Dermis blood vessel endothelial cell (primary cell): ENCODE data around the gene SLC25A3. TPM values are rescaled to one million over a fixed set of nuclear protein-coding genes. Genes with fewer than 3 reads are reported as not detected.
"Not testable (repeated sequence)": the region's sequence is repeated elsewhere in the genome, so short reads cannot be mapped to it uniquely, and the experiment has no call there.

Source experiments
- DNase-seq: peaks from one replicate; pipeline ENCODE4 v3.0.0; 2010
- total RNA-seq: library from RNA; depleted of rRNA; stranded (reverse); fragments of >200 nt; gene quantifications from 2 replicates; pipeline ENCODE4 v1.2.3, GENCODE V29; 2014

Gene SLC25A3
- total RNA-seq = 657 and 845 TPM in 2 replicates

DNA sequence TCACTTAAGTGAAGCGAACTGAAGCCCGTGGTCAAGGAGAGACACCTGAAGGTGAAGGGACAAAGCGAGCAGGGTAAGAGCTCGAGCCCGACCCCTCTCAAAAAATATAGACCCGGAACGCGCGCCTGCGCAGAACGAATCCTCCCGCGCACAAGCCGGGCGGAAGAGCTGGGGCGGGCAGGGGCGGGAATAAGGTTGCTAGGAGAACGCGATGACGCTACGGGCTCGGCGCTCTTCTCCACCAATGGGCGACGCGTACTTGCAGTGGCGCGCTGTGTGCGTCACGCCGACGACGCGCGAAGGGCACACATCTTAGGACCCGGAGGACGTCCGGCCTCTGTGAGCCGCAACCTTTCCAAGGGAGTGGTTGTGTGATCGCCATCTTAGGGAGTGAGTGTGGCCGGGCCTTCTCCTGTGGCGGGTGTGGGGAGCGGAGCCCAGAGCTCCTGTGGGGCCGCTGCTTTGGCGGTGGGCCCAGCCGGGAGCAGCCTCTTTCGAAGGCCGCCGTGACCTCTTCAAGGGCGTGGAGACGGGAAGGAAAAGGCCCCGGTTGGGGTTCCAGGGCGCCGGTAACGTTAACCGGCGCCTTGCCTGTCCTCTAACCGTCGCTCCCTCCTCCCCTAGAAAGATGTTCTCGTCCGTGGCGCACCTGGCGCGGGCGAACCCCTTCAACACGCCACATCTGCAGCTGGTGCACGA lies at the start of gene SLC25A3:
SLC25A3 (plus strand) TSS at position 336 of the 699 bp plus-strand sequence; CDS start at position 629, 293 bp downstream.
- peak; percentile 99 for DNase-seq

DNA sequence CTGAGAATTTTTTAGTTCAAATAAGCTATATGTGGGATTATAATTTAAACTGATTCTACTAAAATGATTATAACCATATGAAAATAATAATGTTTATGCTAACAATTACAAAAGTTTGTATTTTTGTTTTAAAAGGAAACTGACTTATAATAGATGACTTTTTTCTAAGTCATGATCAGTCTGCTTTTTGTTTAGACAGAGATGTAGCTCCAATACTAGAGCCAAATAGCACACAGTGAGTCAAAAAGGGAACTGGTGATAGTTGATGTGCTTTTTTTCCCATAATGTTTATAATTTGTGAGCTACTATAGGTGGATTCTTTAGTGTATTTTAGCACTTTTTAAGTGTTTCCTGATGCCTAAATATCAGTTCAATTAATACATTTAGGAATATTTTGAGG lies 49.8 kb upstream of the SLC25A3 start:
- DNase-seq = no peak

DNA sequence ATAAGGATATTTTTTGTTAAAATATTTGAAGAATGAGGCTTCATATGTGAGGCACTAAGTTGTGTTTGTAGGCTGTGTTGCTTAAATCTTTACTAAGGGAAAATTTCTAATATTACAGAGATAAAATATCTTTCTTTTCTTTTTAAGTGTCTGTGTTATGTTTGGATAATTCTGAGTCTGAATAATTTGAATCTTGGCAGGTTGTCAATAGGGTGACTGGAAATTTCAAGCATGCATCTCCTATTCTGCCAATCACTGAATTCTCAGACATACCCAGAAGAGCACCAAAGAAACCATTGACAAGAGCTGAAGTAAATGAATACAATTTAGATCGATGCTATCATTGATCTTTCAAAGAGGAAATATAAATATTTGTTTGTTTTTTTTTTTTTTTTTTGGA lies 48.7 kb upstream of the SLC25A3 start:
- DNase-seq = no peak

DNA sequence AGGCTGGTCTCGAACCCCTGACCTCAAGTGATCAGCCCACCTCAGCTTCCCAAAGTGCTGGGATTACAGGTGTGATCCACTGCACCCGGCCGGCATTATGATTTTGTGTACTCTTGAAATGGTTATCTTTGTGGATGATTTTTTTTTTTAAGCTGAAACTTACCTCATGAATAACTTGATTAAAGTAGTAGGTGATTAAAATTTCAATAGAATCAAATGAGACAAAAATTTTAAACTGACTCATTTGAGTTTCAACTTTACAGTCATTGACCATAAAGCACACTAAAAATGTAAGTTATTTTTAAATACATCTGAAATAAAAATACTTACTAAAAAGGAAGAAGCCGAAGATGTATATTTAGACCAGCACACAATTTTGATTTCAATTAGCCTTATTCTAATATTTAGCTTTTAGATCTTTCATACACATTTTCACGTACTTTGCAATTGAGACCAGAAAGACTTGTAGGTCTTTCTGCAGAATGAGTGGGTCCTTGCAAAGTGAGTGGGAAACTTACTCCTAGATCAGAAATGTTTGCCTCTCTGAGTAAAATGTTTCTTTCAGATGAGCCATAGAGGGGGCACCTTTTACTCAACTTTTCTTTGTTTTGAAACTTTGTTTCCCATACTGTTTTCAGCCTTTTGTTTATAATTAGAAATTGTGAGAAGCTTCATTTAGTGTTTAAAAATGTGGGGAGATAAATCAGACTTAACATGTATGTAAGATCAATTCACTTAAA lies 43.9 kb upstream of the SLC25A3 start:
- DNase-seq = no peak

DNA sequence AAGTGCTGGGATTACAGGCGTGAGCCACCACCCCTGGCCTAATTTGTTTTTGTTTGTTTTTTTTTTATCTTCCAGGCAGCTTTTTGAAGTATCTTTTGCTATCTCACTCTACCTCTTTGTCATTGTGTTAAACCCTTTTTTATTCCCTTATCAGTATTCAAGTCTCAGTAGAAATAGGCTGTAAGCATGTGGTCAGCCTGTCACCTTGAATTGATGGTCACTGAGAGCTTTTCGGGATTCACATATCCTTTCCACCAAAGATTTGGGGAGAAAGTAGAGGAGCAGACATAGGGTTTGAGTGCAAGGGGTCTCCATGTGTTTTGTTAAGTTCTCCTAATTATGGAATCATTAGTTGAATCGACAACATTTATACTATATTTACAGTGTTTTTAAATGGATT lies 41.7 kb upstream of the SLC25A3 start:
- no peak for DNase-seq

DNA sequence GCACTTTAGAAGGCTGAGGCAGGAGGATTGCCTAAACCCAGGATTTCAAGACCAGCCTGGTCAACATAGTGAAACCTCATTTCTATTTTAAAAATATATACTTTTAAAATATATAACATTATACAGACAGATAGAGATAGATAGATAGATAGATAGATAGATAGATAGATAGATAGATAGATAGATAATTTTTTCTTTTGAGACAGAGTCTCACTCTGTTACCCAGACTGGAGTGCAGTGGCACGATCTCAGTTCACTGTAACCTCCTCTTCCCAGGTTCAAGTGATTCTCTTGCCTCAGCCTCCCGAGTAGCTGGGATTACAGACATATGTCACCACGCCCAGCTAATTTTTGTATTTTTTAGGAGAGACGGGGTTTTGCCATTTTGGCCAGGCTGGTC lies 35.4 kb upstream of the SLC25A3 start:
- not testable (repeated sequence) for DNase-seq

DNA sequence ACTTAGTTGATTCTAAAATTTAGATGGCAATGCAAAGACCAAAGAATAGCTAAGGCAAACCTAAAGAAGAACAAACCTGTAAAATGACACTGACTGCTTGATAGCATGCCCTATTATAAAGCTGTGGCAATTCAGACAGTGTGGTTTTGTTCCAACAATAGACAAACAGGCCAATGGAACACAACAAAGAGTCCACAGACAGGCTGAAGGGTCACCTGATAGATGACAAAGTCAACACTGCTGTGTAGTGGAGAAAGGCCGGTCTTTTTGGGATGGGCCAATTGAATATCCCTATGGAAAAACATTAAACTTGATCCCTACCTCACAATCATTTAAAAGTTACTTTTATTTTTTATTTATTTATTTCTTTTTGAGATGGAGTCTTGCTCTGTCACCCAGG lies 33.8 kb upstream of the SLC25A3 start:
- DNase-seq = no peak

DNA sequence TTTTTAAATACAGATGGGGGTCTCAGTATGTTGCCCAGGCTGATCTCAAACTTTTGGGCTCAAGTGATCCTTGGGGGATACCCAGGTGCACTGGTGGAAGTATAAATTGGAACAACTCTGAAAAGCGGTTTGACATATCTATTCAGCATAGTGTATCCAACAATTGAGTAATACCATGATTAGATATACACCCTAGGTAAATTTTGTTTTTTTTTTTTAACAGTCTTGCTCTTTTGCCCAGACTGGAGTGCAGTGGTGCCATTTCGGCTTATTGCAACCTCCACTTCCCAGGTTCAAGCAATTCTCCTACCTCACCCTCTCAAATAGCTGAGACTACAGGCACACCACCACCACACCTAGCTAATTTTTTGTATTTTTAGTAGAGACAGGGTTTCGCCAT lies 31.6 kb upstream of the SLC25A3 start:
- DNase-seq = no peak

DNA sequence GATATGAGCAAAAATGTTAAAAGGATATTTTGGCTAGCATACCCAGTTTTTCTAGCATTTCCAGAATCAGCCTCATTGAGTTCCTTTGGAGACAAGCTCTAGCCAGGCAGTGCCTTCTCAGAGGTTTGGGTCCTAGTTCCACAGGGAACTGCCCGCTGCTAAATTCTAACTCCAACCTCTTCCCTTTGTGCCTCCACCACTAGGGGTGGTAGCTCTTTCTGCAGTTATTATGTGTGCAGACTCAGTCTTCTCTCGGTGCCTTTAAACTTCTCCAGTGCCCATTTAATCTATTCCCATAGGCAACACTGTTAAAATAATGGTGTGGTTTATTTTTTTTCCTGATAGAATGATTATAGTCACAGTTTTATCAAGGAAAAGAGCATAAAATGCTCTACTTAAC lies 21.5 kb upstream of the SLC25A3 start:
- no peak for DNase-seq

DNA sequence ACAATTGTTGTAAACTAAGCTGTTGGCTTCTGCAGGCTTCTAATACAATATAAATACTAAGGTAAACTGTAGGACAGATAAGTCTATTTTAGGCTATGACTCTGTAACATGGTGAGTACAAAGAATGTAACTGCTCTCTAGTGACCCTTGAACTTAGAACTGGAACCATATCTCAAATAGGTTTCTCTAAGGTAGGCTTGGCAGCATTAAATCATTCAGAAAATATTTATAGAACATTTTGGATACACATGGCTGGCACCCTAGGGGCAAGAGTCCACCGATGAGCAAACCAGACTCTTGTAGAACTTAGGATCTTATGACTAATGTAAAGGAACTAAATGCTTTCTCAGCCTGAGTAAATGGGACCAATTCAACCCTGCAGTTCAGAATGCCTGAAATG lies 19.4 kb upstream of the SLC25A3 start:
- no peak for DNase-seq

DNA sequence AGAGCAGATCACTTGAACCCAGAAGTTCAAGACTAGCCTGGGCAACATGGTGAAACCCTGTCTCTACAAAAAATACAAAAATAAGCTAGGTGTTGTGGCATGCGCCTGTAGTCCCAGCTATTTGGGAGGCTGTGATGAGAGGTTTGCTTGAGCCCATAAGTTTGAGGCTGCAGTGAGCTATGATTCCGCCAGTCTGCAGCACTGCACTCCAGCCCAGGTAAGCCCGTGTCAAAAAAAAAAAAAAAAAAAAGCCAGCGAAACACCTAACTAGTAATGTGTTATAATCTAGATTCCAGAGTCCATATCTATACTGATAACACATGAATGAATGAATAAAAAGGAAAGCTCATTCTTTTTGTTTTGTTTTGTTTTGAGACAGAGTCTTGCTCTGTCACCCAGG lies 18.5 kb upstream of the SLC25A3 start:
- no peak for DNase-seq

DNA sequence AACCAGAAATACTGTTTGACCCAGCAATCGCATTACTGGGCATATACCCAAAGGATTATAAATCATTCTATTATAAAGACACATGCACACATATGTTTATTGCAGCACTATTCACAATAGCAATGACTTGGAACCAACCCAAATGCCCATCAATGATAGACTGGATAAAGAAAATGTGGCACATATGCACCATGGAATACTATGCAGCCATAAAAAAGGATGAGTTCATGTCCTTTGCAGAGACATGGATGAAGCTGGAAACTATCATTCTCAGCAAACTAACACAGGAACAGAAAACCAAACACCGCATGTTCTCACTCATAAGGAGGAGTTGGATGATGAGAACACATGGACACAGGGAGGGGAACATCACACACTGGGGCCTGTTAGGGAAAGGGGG lies 16.7 kb upstream of the SLC25A3 start:
- not testable (repeated sequence) for DNase-seq

DNA sequence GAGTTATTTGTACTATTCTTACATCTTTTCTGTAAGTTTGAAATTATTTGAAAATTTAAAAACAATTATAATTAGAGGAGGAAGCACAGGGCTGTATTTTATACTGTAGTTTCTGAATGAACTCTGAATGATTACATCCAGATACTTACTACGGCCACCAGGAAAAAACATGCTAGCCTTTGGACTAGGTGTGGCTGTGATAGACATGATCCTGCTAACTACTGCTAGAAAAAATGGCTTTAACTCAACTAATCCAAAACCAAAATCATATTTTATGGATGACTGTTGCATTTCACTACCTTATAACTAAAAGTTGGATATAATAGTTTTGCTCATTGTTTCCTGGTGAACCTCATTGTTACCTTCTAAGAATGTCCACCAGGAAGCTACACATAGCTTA lies 15.1 kb upstream of the SLC25A3 start:
- DNase-seq = no peak

DNA sequence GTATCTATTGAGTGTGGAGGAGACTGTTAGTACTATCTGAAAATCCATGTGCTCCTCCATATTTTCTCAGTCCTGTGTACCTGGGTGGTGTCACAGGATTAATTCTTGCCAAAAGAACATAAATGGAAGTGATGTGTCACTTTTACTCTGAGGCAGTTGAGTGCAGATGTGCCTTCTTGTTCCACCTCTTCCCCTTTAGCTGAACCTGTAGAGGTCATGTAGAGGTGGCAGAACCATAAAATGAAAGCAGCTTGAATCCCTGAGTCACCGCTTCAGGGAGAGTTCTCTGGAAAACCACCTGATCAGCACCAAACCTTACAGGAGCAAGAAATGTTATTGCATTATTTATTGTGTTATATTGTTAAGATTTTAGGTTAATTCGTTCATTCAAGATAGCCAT lies 14.7 kb upstream of the SLC25A3 start:
- DNase-seq = peak; percentile 8

DNA sequence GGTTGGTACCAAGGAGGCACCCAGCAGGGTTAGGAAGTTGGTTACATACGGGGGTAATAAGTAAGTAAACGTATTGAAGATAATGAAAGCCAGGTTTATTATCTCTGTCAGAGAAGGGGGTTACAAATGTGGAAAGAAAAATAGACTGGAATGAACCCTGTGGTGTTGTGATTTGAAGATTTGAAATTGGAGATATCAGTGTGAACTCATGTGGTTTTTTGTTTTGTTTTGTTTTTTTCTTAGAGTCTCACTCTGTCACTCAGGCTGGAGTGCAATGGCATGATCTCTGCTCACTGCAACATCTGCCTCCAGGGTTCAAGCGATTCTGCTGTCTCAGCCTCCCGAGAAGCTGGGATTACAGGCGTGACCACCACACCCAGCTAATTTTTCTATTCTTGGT lies 14.1 kb upstream of the SLC25A3 start:
- DNase-seq = no peak

DNA sequence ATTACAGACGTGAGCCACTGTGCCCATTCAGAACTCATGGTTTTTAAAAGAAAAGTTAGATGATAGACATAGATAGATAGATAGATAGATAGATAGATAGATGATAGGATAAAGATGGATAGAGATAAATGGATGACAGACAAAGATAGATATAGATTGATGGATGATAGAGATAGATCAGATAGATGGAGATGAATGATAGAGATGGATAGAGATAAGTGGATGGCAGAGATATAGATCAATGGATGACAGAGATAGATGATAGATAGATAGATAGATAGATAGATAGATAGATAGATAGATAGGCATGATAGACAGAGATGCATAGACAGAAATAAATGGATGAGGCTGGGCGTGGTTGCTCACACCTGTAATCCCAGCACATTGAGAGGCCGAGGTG lies 13.7 kb upstream of the SLC25A3 start:
- DNase-seq = no peak

DNA sequence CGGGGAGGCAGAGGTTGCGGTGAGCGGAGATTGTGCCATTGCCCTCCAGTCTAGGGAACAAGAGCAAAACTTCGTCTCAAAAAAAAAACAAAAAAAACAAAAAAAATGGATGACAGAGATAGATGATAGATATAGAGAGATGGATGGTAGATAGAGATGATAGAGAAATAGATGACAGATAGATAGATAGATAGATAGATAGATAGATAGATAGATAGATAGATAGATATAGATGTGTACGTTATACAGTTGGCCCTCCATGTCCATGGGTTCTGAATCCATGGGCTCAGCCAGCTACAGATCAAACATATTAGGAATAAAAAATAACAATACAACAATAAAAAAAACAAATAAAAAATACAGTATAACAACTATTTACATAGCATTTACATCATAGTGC lies 12.8 kb upstream of the SLC25A3 start:
- no peak for DNase-seq

DNA sequence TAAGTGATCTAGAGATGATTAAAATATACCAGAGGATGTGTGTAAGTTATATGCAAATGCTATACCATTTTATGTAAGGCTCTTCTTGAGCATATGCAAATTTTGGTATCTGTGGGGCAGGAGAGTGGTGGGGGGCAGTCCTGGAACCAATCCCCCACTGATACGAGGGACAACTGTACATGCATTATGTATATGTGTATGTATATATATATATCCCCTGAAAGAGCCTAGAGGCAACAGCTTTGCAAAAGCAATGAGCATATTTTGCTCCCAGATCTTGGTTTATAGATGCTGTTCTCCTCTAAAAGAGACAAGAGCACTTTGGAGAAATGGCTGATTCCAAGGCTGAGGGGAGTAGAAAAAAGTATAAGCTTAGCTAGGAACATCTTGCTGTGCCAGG lies 12.4 kb upstream of the SLC25A3 start:
- DNase-seq = no peak

DNA sequence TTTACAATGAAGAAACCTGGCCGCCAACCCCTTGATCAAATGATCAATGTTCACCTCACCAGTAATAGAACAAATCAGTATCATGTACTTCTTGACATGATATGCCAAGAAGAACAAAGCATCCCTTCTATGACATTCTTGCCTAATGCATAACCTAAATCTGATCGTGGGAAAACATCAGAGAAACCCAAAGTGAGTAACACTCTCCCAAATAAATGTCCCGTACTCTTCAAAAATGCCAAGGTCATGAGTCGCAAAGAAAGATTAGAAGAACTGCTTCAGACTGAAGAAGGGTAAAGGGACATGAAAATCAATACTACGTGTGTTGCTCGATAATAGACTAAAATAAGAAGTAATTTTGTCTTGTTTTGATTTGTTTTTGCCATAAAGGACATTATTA lies 11.4 kb upstream of the SLC25A3 start:
- DNase-seq = no peak

DNA sequence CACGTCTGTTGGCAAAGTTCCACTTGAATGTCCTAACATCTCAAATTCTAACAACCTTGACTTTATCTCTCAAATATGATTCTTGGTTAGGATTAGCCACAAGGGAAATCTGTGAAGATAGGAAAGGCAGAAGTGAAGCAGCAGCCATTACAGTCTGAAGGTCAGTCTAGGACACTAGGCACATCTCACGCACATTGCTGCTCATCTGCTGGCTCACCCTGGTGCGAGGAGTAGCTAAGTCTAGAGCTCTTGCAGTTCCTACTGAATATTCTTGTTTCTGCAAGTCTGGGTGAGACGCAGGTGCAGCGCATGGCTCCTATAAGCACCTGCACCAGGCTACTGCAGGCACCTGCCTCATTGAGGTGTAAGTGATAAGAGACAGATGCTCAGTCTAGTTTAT lies 6.4 kb upstream of the SLC25A3 start:
- no peak for DNase-seq

DNA sequence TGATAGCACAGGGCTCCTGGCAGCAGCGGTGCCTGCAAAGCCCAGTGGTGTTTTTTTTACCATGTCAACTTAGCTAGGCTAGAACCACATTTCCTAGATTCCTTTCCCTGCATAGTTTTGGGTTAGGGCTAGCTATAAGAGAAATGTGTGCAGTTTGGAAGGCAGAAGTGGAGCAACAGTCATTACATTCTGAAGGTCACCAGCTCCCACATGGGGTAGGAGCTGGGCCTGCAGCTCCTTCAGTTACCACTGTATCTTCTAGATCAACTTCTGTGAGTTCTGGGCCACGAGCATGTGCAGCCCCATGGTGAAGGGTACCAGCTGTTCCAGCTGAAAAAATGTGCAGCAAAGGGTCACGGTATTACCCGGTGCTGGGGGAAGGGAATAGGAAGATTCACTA lies 2.3 kb upstream of the SLC25A3 start:
- DNase-seq = no peak

DNA sequence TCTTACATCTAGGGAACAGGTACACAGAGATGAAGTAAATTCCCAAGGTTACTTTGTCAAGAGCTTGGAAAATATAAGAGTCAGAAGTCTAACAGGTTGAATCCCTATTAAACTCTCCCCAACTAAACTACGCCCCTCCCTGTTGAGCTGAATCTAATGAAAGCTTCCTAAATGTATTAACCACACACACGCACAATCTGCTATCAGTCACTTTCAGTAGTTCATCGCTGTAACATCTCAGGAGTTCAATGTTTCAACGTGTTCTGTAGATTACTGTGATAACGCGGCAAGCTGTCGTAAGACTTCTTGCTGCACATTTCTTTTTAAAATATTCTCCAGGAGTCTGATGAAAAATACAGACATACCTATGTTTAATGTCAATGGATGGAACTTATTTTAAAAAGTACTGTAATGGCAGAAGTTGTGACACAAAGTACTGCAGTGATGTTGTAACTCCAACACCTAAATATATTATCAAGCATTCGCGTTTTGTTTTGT lies 612 bp upstream of the SLC25A3 start:
- DNase-seq = no peak

DNA sequence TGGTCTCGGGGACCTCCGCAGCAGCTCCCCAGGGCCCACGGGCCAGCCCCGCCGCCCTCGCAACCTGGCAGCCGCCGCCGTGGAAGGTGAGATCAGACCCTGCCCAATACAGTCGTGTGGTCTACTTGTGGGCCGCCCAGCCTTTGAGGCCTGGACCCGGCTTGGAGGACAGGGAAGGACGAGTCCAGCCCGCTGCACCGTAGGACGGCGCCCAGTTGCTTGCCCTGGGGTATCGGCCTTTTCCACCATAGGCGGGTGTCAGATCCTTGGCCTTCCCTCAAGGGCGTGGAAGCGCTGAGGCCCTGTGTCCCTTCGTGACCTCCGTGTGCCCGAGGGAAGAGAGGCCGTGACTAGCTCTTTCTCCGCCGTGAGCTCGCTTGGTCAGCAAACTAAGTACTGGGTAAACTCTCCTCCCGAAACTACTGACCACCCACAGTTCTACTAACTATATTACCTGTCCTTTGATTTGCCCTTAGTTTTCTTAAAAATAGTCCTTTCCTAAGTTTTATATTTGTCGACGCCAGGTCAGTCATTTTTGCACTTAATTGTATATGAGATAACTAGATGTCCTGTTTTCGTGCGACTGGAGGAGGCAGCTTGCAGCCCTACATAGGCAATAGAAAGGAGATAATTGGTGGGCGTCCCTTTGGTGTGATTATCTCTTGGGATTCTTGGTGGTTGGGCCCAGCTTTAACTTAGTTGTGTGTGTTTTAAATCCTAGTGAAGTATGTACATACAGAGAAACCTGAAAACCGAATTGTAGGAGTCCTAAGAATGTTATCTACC lies 757 bp downstream of the SLC25A3 start:
- DNase-seq = peak; percentile 43
